Neutrophil (primary cell): Measurements from ENCODE around the gene GYG1.

ENCODE experiments used
- H3K27ac ChIP-seq: fragments of 200-600 bp; sonication (generic); 2 replicates; pipeline ENCODE4 v1.5.1; 2016; ENCODE audit warnings: mild to moderate bottlenecking, moderate library complexity
- H3K27me3 ChIP-seq: fragments of 200-600 bp; sonication (generic); 2 replicates; pipeline ENCODE4 v1.6.0; 2016; ENCODE audit warnings: mild to moderate bottlenecking
- H3K36me3 ChIP-seq: fragments of 200-600 bp; sonication (generic); 2 replicates; pipeline ENCODE4 v1.5.1; 2017
- H3K4me1 ChIP-seq, 2 experiments: fragments of 200-600 bp in 1 of 2; sonication (generic) in 1 of 2; 1 replicate in 1 of 2; 2 replicates in 1 of 2; pipeline versions ENCODE4 v1.5.1 to v1.6.1; 2013 to 2016; ENCODE audit warnings: low read depth in 1 of 2, low read length in 1 of 2, mild to moderate bottlenecking in 1 of 2, moderate library complexity in 1 of 2; ENCODE audit not compliant: control insufficient read depth in 1 of 2, insufficient read depth in 1 of 2
- H3K4me3 ChIP-seq, 2 experiments: fragments of 200-600 bp in 1 of 2; sonication (generic) in 1 of 2; 1 replicate in 1 of 2; 2 replicates in 1 of 2; pipeline ENCODE4 v1.5.1; 2013 to 2016; ENCODE audit warnings: low read depth in 1 of 2, low read length in 1 of 2, mild to moderate bottlenecking in 1 of 2, moderate library complexity in 1 of 2
- H3K9me3 ChIP-seq: fragments of 200-600 bp; sonication (generic); 2 replicates; pipeline ENCODE4 v1.5.1; 2016
- CTCF ChIP-seq: fragments of 200-600 bp; sonication (generic); IDR thresholded peaks from 2 replicates; pipeline ENCODE4 v1.5.1; 2016; ENCODE audit warnings: antibody characterized with exemption

The GYG1 gene

DNA sequence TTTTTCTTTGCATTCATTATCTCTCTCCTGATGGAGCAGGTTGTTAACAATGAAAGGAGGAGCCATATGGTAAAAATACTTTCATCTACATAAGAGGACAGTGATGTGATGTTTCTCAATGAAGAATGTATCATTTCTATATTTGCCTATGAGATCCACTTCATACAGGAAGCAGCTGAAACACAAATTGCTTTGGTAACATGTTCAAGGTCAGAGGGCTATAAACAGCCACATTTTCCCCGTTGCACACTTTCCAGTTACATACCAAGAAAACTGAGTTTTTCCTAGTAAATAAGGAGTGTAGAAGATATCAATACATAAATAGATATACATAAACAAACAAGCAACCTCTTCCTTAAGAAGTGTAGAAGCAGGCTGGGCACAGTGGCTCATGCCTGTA lies 32.6 kb upstream of the GYG1 start:
- Histone ChIP-seq H3K27me3 (no peaks in the 10 kb centered on the region), H3K9me3 (no peaks in the 10 kb centered on the region), H3K4me1 (peaks cover 6 to 12% of the 10 kb centered on the region in 2 experiments), H3K27ac (no peak overlapping the region), H3K36me3 (no peaks in the 10 kb centered on the region), H3K4me3 (no peak overlapping the region)
- no peak for TF ChIP-seq CTCF

GRCh38 chr3:148962513-148962912 lies 28.8 kb upstream of the GYG1 start:
- Histone ChIP-seq H3K4me1 (peaks cover 6 to 7% of the 10 kb centered on the region in 2 experiments), H3K36me3 (no peaks in the 10 kb centered on the region), H3K27me3 (no peaks in the 10 kb centered on the region), H3K4me3 (no peak overlapping the region), H3K9me3 (no peaks in the 10 kb centered on the region), H3K27ac (no peak overlapping the region)
- TF ChIP-seq CTCF: no peak

DNA sequence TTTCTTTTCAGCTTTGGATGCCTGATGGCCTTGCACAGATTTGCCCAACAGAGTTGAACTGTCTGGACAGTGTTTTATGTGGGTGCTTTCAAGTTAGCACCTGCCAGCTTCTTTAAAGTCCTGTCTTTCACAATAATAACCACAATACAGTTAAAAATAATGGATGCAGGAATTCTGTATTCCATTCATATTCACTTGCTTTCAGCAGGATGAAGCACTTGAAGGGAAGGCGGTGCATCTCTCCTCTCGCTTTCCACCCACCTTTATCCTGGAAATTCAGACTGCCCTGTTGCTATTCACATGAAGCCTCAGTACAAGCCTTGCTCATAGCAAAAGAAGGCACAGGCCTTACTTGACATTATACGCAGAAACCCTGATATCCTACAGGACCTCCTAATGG lies 26.5 kb upstream of the GYG1 start:
- H3K36me3 ChIP-seq: no peaks in the 10 kb centered on the region
- no peaks in the 10 kb centered on the region for H3K9me3 ChIP-seq
- no peak overlapping the region for H3K27ac ChIP-seq
- H3K4me1 ChIP-seq: peaks cover 0 to 6% of the 10 kb centered on the region in 2 experiments
- H3K27me3 ChIP-seq: no peaks in the 10 kb centered on the region
- no peak overlapping the region for H3K4me3 ChIP-seq
- TF ChIP-seq CTCF: no peak

GRCh38 chr3:148968321-148968720 lies 23.0 kb upstream of the GYG1 start:
- Histone ChIP-seq H3K27ac (no peak overlapping the region), H3K27me3 (no peaks in the 10 kb centered on the region), H3K4me3 (no peak overlapping the region), H3K36me3 (no peaks in the 10 kb centered on the region), H3K4me1 (peaks cover 1 to 2% of the 10 kb centered on the region in 2 experiments), H3K9me3 (no peaks in the 10 kb centered on the region)
- no peak for TF ChIP-seq CTCF

- Histone ChIP-seq H3K4me1 (peaks cover 15 to 16% of the 10 kb centered on the region in 2 experiments), H3K36me3 (no peaks in the 10 kb centered on the region), H3K9me3 (no peaks in the 10 kb centered on the region), H3K27ac (no peak overlapping the region), H3K27me3 (no peaks in the 10 kb centered on the region), H3K4me3 (no peak overlapping the region)
- TF ChIP-seq CTCF: no peak
These were observed 21.1 kb upstream of the GYG1 start for GRCh38 chr3:148970271-148970670.
